HG03354 (cell line): Measurements from ENCODE around the gene SCML1.
A peak's percentile ranks its signal among the peaks of the same experiment; 100 is the strongest.

Experiments
- ATAC-seq: cut with Tn5 transposase; IDR thresholded peaks from one replicate; pipeline ENCODE4 v1.9.1; 2021; ENCODE audit warnings: mild to moderate bottlenecking; ENCODE audit not compliant: unreplicated experiment, poor library complexity, severe bottlenecking

SCML1 gene

GRCh38 chrX:17736856-17737709, at the start of gene SCML1:
Gene SCML1 (plus strand): TSS chrX:17737493. CDS start chrX:17744187, 6,694 bp downstream.
- ATAC-seq: peak; percentile 72

GRCh38 chrX:17687648-17688047, 49.6 kb upstream of the SCML1 start:
- no peak for ATAC-seq

- ATAC-seq: peak; percentile 85
Measured at GRCh38 chrX:17689971-17690409, 47.3 kb upstream of the SCML1 start.

GRCh38 chrX:17692709-17693346, 44.5 kb upstream of the SCML1 start:
- ATAC-seq: no peak

- no peak for ATAC-seq
Measured at GRCh38 chrX:17697191-17697590, 40.1 kb upstream of the SCML1 start.

GRCh38 chrX:17700976-17701375, 36.3 kb upstream of the SCML1 start:
- ATAC-seq: no peak

GRCh38 chrX:17703201-17703600, 34.1 kb upstream of the SCML1 start:
- ATAC-seq: no peak

GRCh38 chrX:17705211-17705610, 32.1 kb upstream of the SCML1 start:
- ATAC-seq: no peak

GRCh38 chrX:17706676-17707075, 30.6 kb upstream of the SCML1 start:
- no peak for ATAC-seq

- ATAC-seq: no peak
Measured at GRCh38 chrX:17707731-17708130, 29.6 kb upstream of the SCML1 start.

GRCh38 chrX:17710871-17711301, 26.4 kb upstream of the SCML1 start:
- ATAC-seq: no peak

- ATAC-seq: no peak
Measured at GRCh38 chrX:17713288-17713687, 24.0 kb upstream of the SCML1 start.

GRCh38 chrX:17718649-17719165, 18.6 kb upstream of the SCML1 start:
- ATAC-seq: no peak

GRCh38 chrX:17719711-17720110, 17.6 kb upstream of the SCML1 start:
- no peak for ATAC-seq

- ATAC-seq: no peak
Measured at GRCh38 chrX:17721715-17722114, 15.6 kb upstream of the SCML1 start.

GRCh38 chrX:17725181-17725580, 12.1 kb upstream of the SCML1 start:
- no peak for ATAC-seq

GRCh38 chrX:17732138-17732783, 5.0 kb upstream of the SCML1 start:
- no peak for ATAC-seq

- no peak for ATAC-seq
Measured at GRCh38 chrX:17735406-17735805, 1.9 kb upstream of the SCML1 start.

GRCh38 chrX:17736478-17736855, 826 bp upstream of the SCML1 start:
- ATAC-seq: no peak

- peak; percentile 13 for ATAC-seq
Measured at GRCh38 chrX:17737710-17737985, 355 bp downstream of the SCML1 start.
